Lung microvascular endothelial cell (primary cell): Measurements from ENCODE around the gene SP1. TPM values are rescaled to one million over a fixed set of nuclear protein-coding genes. Genes with fewer than 3 reads are reported as not detected.
"Not testable (repeated sequence)": the region's sequence is repeated elsewhere in the genome, so short reads cannot be mapped to it uniquely, and the experiment has no call there.

Experiments
- DNase-seq, 2 donors: peaks; one replicate each; pipeline versions ENCODE4 v3.0.0 to v3.0.0-alpha.2; 2010; ENCODE audit warnings: low read depth in 2 of 2
- total RNA-seq: library from RNA; depleted of rRNA; stranded (reverse); fragments of >200 nt; gene quantifications from 2 replicates; pipeline ENCODE4 v1.2.1, GENCODE V29; 2014

Gene SP1
- total RNA-seq, 1 donor from 2014 or later: 26.8 TPM

GRCh38 chr12:53358836-53359419 lies 21.0 kb upstream of the SP1 start:
- DNase-seq: no peak

GRCh38 chr12:53361638-53362037 lies 18.3 kb upstream of the SP1 start:
- not testable (repeated sequence) for DNase-seq

GRCh38 chr12:53365245-53365904 lies 14.6 kb upstream of the SP1 start:
- peak in 1 of 2 donors; percentile 55 for DNase-seq

GRCh38 chr12:53373554-53374133 lies 6.3 kb upstream of the SP1 start:
- not testable (repeated sequence) for DNase-seq

- not testable (repeated sequence) for DNase-seq
These were observed 5.7 kb upstream of the SP1 start for GRCh38 chr12:53374277-53374676.

GRCh38 chr12:53376747-53377146 lies 3.2 kb upstream of the SP1 start:
- DNase-seq: no peak

GRCh38 chr12:53378222-53378621 lies 1.8 kb upstream of the SP1 start:
- DNase-seq: no peak

- peak in 1 of 2 donors; percentile 18 for DNase-seq
These were observed 1.1 kb upstream of the SP1 start for GRCh38 chr12:53378724-53379388.

GRCh38 chr12:53379389-53380103 lies 430 bp upstream of the SP1 start:
- peak; percentile 100 for DNase-seq

GRCh38 chr12:53380794-53381730 lies 1.1 kb downstream of the SP1 start:
- DNase-seq: peak; percentile 34 to 62

- peak; percentile 59 to 75 for DNase-seq
These were observed 2.0 kb downstream of the SP1 start for GRCh38 chr12:53381731-53382630.

GRCh38 chr12:53383258-53383657 lies 3.3 kb downstream of the SP1 start:
- DNase-seq: no peak

GRCh38 chr12:53386381-53386780 lies 6.4 kb downstream of the SP1 start:
- DNase-seq: not testable (repeated sequence)

GRCh38 chr12:53388932-53389331 lies 9.0 kb downstream of the SP1 start:
- DNase-seq: no peak

GRCh38 chr12:53389702-53390101 lies 9.7 kb downstream of the SP1 start:
- DNase-seq: no peak

- DNase-seq: no peak
These were observed 11.7 kb downstream of the SP1 start for GRCh38 chr12:53391724-53392123.

GRCh38 chr12:53399896-53400295 lies 19.9 kb downstream of the SP1 start:
- DNase-seq: no peak

GRCh38 chr12:53402351-53402750 lies 22.4 kb downstream of the SP1 start:
- not testable (repeated sequence) for DNase-seq

- no peak for DNase-seq
These were observed 22.9 kb downstream of the SP1 start for GRCh38 chr12:53402871-53403270.

- DNase-seq: no peak
These were observed 31.0 kb downstream of the SP1 start for GRCh38 chr12:53410951-53411350.
